OCI-LY7 (cell line): ENCODE results near the gene SMIM31. TPM values are rescaled to one million over a fixed set of nuclear protein-coding genes. Genes with fewer than 3 reads are reported as not detected.

ENCODE experiments used
- BruUV-seq: library from RNA; stranded (reverse); fragments of 400-500 nt; replicated peaks from 2 replicates; lab custom pipeline; 2021; lab: Mats Ljungman, UMichigan
- CTCF ChIA-PET: fragments of 300-600 bp; sonication (Branson Sonifier 250); formaldehyde crosslinking; loops from one replicate; lab custom pipeline; 2022; ENCODE audit warnings: antibody characterized with exemption; ENCODE audit not compliant: unreplicated experiment; lab: Charles Lee
- POLR2A ChIA-PET: fragments of 300-600 bp; sonication (Branson Sonifier 250); formaldehyde crosslinking; loops from one replicate; lab custom pipeline; 2022; ENCODE audit warnings: antibody characterized with exemption; lab: Charles Lee
- DNase-seq: peaks from one replicate; pipeline ENCODE4 v3.0.0-alpha.2; 2015; ENCODE audit warnings: low spot score
- H2AFZ ChIP-seq: fragments of 200-600 bp; sonication (generic), shearing (Covaris generic); 2 replicates; pipeline ENCODE4 v1.6.1; 2014; ENCODE audit warnings: mild to moderate bottlenecking, antibody characterized with exemption, low read length, moderate library complexity
- H3K27ac ChIP-seq: fragments of 200-600 bp; sonication (generic); 2 replicates; pipeline ENCODE4 v1.5.1; 2014; ENCODE audit warnings: mixed run types, low read depth, mild to moderate bottlenecking, moderate library complexity, low read length, inconsistent platforms; ENCODE audit not compliant: poor library complexity, severe bottlenecking
- H3K36me3 ChIP-seq: fragments of 200-600 bp; sonication (generic); 2 replicates; pipeline ENCODE4 v1.6.1; 2014; ENCODE audit warnings: mild to moderate bottlenecking, antibody characterized with exemption, low read length, moderate library complexity, mixed read lengths; ENCODE audit not compliant: insufficient read depth
- H3K4me1 ChIP-seq: fragments of 200-600 bp; sonication (generic); 2 replicates; pipeline ENCODE4 v1.5.1; 2014; ENCODE audit warnings: mild to moderate bottlenecking, low read length; ENCODE audit not compliant: insufficient read depth, poor library complexity, severe bottlenecking
- H3K4me2 ChIP-seq: fragments of 200-600 bp; sonication (generic); 2 replicates; pipeline ENCODE4 v1.6.1; 2014; ENCODE audit warnings: mild to moderate bottlenecking, low read length
- H3K4me3 ChIP-seq: fragments of 200-600 bp; sonication (generic); 2 replicates; pipeline ENCODE4 v1.5.1; 2014; ENCODE audit warnings: mild to moderate bottlenecking, low read depth, low read length; ENCODE audit not compliant: poor library complexity, severe bottlenecking
- H3K79me2 ChIP-seq: fragments of 200-600 bp; sonication (generic); 2 replicates; pipeline ENCODE4 v1.6.1; 2016; ENCODE audit warnings: low read depth, mild to moderate bottlenecking, low read length, moderate library complexity, mixed read lengths; ENCODE audit not compliant: insufficient read depth
- H3K9me2 ChIP-seq: fragments of 200-600 bp; sonication (generic); 2 replicates; pipeline ENCODE4 v1.6.1; 2016; ENCODE audit warnings: mild to moderate bottlenecking, low read length, mixed read lengths; ENCODE audit not compliant: insufficient read depth
- H3K9me3 ChIP-seq: fragments of 200-600 bp; sonication (generic); 2 replicates; pipeline ENCODE4 v1.6.1; 2014; ENCODE audit warnings: mild to moderate bottlenecking, mixed run types, low read length, mixed read lengths
- H4K20me1 ChIP-seq: fragments of 200-600 bp; sonication (generic); 2 replicates; pipeline ENCODE4 v1.6.1; 2014; ENCODE audit warnings: mild to moderate bottlenecking, antibody characterized with exemption, low read length, moderate library complexity, mixed read lengths; ENCODE audit not compliant: insufficient read depth
- EZH2phosphoT487 ChIP-seq: fragments of 200-600 bp; sonication (generic); IDR thresholded peaks from 2 replicates; pipeline ENCODE4 v1.6.1; 2018; ENCODE audit warnings: low read depth, borderline replicate concordance, mild to moderate bottlenecking, mixed run types, antibody characterized with exemption, low read length, moderate library complexity, mixed read lengths
- intact Hi-C: fragments of 100-400 bp; cut with micrococcal nuclease; formaldehyde crosslinking; loops from one replicate; pipeline ENCODE4 v1.10.0; 2022; ENCODE audit not compliant: unreplicated experiment
- total RNA-seq, 2 experiments: library from RNA; depleted of rRNA in 1 of 2; stranded (reverse); fragments of >200 nt in 1 of 2; shearing (Covaris generic) in 1 of 2; gene quantifications; 2 replicates each; pipeline ENCODE4 v1.2.3, GENCODE V29; 2014 to 2022
- TF ChIP-seq, protein P1 (sequence below): fragments of 200-600 bp; sonication (generic); conservative IDR thresholded peaks from 2 replicates; pipeline ENCODE4 v1.5.1; 2014; ENCODE audit warnings: mild to moderate bottlenecking, antibody characterized with exemption, low read length, moderate library complexity, mixed read lengths

Gene SMIM31
- total RNA-seq, 2 experiments from 2014 or later = not detected

DNA sequence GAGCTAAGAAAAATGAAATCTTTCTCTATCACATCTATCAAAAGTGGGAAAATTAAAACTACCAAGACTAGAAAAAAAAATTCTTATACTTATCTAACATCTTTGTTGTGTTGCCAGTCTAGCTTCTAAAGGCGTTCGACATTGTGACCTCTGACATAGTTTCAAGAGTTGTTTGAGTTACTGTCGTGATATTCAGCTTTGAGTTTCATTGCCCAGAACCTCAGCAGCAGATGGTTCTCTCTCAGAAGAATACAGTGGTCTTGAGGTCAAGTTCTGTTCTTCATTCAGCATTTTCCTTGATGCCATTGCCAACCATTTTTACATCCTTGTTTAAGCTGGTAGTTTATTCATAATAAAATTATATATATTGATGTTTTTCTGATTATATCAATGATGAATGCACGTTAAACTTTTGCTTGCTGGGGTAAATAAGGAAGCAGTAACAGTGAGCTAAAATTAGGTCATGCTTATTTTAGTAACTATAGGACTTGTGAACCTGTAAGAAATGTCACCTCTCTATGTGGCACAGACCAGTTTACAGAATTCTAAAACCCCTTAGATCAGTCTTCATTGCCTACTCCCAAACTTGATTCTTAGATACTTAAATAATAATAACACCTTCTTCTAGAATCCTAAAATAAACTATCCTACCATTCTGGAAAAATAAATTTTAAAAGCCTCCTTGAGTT, 23.1 kb upstream of the SMIM31 start:
- Histone ChIP-seq H3K9me2 (no peaks in the 10 kb centered on the region), H3K9me3 (0 out of 2 replicates have a peak, but pooled peaks cover 4% of the 10 kb centered on the region), H3K4me3 (no peak overlapping the region), H4K20me1 (no peaks in the 10 kb centered on the region), H3K36me3 (no peaks in the 10 kb centered on the region), H3K27ac (no peak overlapping the region), H3K4me2 (no peak overlapping the region), H3K79me2 (no peaks in the 10 kb centered on the region), H3K4me1 (peaks cover 8% of the 10 kb centered on the region), H2AFZ (no peak overlapping the region)
- CTCF ChIA-PET = no interaction called here
- POLR2A ChIA-PET = interaction anchor here (0.5 to 2.0 kb wide), 5 partner anchors 9 to 1053 kb away, joined by 3 to 7 read pairs (median 3); partner anchors contain the start of gene SMIM31
- intact Hi-C loops = loop anchor here (5.0 kb wide), 2 partner anchors 1049 to 1179 kb away; no protein-coding TSS in a partner anchor
- no peak for TF ChIP-seq EZH2phosphoT487
- no peak for DNase-seq
- no TSS peak for BruUV-seq

DNA sequence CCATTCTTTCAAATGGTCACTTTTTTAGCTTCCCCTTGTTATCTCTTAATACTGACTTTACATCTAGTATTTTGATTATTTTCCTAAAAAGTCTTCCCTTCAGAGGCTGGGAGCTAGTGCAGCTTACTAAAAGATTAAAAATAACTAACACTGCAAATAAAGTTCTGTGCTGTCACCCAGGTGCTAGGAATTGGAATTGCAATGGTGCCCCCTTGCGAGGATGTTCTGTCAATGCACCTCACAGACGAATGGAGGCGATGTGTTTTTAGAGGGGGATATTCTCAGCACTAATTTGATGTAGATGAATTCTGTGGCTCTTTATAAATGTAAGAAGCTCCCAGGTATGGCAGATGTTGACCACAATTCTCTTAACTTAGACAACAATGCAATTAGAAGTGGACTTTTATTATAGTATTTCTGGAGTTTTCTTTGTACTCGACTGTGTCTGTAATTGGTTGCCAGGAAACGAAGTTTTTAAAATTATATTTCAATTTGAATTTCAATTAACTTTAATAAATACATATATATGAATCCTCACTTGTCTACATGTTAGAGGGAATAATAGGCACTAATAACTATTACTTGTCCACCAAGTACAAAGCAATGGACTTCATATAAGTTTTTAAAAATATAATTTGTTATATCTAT, 22.0 kb upstream of the SMIM31 start:
- Histone ChIP-seq H2AFZ (no peak overlapping the region), H3K4me2 (no peak overlapping the region), H3K36me3 (no peaks in the 10 kb centered on the region), H3K4me1 (peaks cover 8% of the 10 kb centered on the region), H4K20me1 (no peaks in the 10 kb centered on the region), H3K27ac (no peak overlapping the region), H3K9me3 (0 out of 2 replicates have a peak, but pooled peaks cover 4% of the 10 kb centered on the region), H3K9me2 (no peaks in the 10 kb centered on the region), H3K4me3 (no peak overlapping the region), H3K79me2 (no peaks in the 10 kb centered on the region)
- TF ChIP-seq, protein P1, sequence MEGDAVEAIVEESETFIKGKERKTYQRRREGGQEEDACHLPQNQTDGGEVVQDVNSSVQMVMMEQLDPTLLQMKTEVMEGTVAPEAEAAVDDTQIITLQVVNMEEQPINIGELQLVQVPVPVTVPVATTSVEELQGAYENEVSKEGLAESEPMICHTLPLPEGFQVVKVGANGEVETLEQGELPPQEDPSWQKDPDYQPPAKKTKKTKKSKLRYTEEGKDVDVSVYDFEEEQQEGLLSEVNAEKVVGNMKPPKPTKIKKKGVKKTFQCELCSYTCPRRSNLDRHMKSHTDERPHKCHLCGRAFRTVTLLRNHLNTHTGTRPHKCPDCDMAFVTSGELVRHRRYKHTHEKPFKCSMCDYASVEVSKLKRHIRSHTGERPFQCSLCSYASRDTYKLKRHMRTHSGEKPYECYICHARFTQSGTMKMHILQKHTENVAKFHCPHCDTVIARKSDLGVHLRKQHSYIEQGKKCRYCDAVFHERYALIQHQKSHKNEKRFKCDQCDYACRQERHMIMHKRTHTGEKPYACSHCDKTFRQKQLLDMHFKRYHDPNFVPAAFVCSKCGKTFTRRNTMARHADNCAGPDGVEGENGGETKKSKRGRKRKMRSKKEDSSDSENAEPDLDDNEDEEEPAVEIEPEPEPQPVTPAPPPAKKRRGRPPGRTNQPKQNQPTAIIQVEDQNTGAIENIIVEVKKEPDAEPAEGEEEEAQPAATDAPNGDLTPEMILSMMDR = peak; percentile 97
- no peak for TF ChIP-seq EZH2phosphoT487
- no TSS peak for BruUV-seq
- ChIA-PET POLR2A (interaction anchor here (0.6 to 2.0 kb wide), 5 partner anchors 10 to 1054 kb away, joined by 3 to 7 read pairs (median 3); no protein-coding TSS in a partner anchor), CTCF (no interaction called here)
- DNase-seq = peak; percentile 51
- intact Hi-C loops = loop anchor here (5.0 kb wide), 2 partner anchors 1050 to 1180 kb away; no protein-coding TSS in a partner anchor

DNA sequence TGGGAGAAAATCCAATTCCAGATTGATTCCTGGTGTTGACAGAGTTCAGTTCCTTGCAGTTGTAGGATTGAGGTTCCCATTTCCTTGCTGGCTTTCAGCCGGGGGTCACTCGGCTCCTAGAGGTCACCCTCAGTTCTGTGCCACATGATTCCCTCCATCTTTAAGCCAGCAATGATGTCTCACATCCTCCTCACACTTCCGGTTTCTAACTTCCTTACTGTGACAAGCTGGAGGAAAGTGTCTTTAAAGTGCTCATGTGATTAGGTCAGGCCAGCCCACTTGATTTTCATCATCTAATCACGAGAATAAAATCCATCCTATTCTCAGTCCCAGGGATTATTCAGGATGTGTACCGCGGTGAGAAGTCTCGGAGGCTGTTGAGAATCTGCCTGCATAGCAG, 19.4 kb upstream of the SMIM31 start:
- Histone ChIP-seq H3K27ac (no peak overlapping the region), H3K79me2 (no peaks in the 10 kb centered on the region), H3K9me2 (no peaks in the 10 kb centered on the region), H3K4me3 (no peak overlapping the region), H3K4me1 (peaks cover 8% of the 10 kb centered on the region), H3K9me3 (0 out of 2 replicates have a peak, but pooled peaks cover 4% of the 10 kb centered on the region), H3K36me3 (no peaks in the 10 kb centered on the region), H2AFZ (peak overlapping the region; percentile 87), H3K4me2 (no peak overlapping the region), H4K20me1 (no peaks in the 10 kb centered on the region)
- CTCF ChIA-PET = no interaction called here
- no TSS peak for BruUV-seq
- DNase-seq = peak; percentile 27
- intact Hi-C loops = loop anchor here (5.0 kb wide), 2 partner anchors 1052 to 1182 kb away; no protein-coding TSS in a partner anchor
- POLR2A ChIA-PET = no interaction called here
- TF ChIP-seq, protein P1 = no peak
- TF ChIP-seq EZH2phosphoT487 = no peak
